Fibroblast of lung (primary cell): Measurements from ENCODE around the gene OBSL1. TPM values are rescaled to one million over a fixed set of nuclear protein-coding genes. Genes with fewer than 3 reads are reported as not detected.

Experiments used
- DNase-seq, 2 donors: peaks; one replicate each; pipeline versions ENCODE4 v3.0.0 to v3.0.0-alpha.2; 2010; ENCODE audit warnings: low read depth in 2 of 2
- H2AFZ ChIP-seq: 2 replicates; pipeline ENCODE4 v1.5.1; 2012; ENCODE audit warnings: low read length, control low read depth, inconsistent platforms
- H3K27ac ChIP-seq: 2 replicates; pipeline ENCODE4 v1.5.1; 2011; ENCODE audit warnings: low read length, control low read depth; ENCODE audit not compliant: insufficient read depth
- H3K27me3 ChIP-seq: 2 replicates; pipeline ENCODE4 v1.5.1; 2011; ENCODE audit warnings: mild to moderate bottlenecking, low read length; ENCODE audit not compliant: control insufficient read depth, insufficient read depth
- H3K36me3 ChIP-seq: 2 replicates; pipeline ENCODE4 v1.5.1; 2011; ENCODE audit warnings: low read length; ENCODE audit not compliant: control insufficient read depth, insufficient read depth
- H3K4me1 ChIP-seq: 2 replicates; pipeline ENCODE4 v1.5.1; 2011; ENCODE audit warnings: low read length; ENCODE audit not compliant: control insufficient read depth, insufficient read depth; ENCODE audit errors: extremely low read depth
- H3K4me2 ChIP-seq: 2 replicates; pipeline ENCODE4 v1.5.1; 2011; ENCODE audit warnings: low read length, control low read depth; ENCODE audit not compliant: insufficient read depth; ENCODE audit errors: extremely low read depth
- H3K4me3 ChIP-seq, 4 experiments: fragments of 200-600 bp in 1 of 4; sonication (generic) in 1 of 4; replicated peaks in 1 of 4; 2 replicates each; pipeline ENCODE4 v1.5.1; 2011 to 2016; ENCODE audit warnings: low read length in 4 of 4, low read depth in 3 of 4, mild to moderate bottlenecking in 3 of 4, control low read depth in 2 of 4, inconsistent platforms in 1 of 4, mixed read lengths in 1 of 4; ENCODE audit not compliant: insufficient read depth in 1 of 4; ENCODE audit errors: control extremely low read depth in 1 of 4
- H3K79me2 ChIP-seq: 2 replicates; pipeline ENCODE4 v1.5.1; 2012; ENCODE audit warnings: mild to moderate bottlenecking, low read length, inconsistent platforms; ENCODE audit not compliant: control insufficient read depth, insufficient read depth
- H3K9ac ChIP-seq: 2 replicates; pipeline ENCODE4 v1.5.1; 2011; ENCODE audit warnings: mild to moderate bottlenecking, low read length, control low read depth; ENCODE audit not compliant: insufficient read depth
- H3K9me3 ChIP-seq: 2 replicates; pipeline ENCODE4 v1.5.1; 2012; ENCODE audit warnings: low read depth, low read length; ENCODE audit not compliant: control insufficient read depth, insufficient read depth
- H4K20me1 ChIP-seq: 2 replicates; pipeline ENCODE4 v1.5.1; 2011; ENCODE audit warnings: low read length; ENCODE audit not compliant: control insufficient read depth, insufficient read depth; ENCODE audit errors: extremely low read depth
- CTCF ChIP-seq, 2 donors: IDR thresholded peaks in 1 of 2; conservative IDR thresholded peaks in 1 of 2; 1 replicate in 1 of 2; 2 replicates in 1 of 2; pipeline ENCODE4 v1.5.1; 2011 to 2012; ENCODE audit warnings: low read length in 2 of 2, control low read depth in 1 of 2, inconsistent platforms in 1 of 2, low read depth in 1 of 2, mild to moderate bottlenecking in 1 of 2
- EZH2 ChIP-seq: IDR thresholded peaks from 2 replicates; pipeline ENCODE4 v1.5.1; 2012; ENCODE audit warnings: low read length, control low read depth, mild to moderate bottlenecking; ENCODE audit errors: missing control alignments
- polyA plus RNA-seq, 2 donors: library from polyadenylated mRNA; depleted of rRNA in 1 of 2; stranded (reverse) in 1 of 2; unstranded in 1 of 2; fragments of >200 nt; gene quantifications; 2 replicates each; pipeline ENCODE4 v1.2.1, GENCODE V29; 2011 to 2012; ENCODE audit warnings: missing spikeins in 1 of 2
- total RNA-seq: library from RNA; depleted of rRNA; stranded (reverse); fragments of >200 nt; gene quantifications from 2 replicates; pipeline ENCODE4 v1.2.1, GENCODE V29; 2014

OBSL1 gene
- total and polyA plus RNA-seq, 2 donors (not counting 1 experiment from before 2014, with no cell fraction given): 24.7 to 28.7 TPM

GRCh38 chr2:219536967-219537366, 34.4 kb downstream of the OBSL1 start:
- peaks cover 9% of the 10 kb centered on the region for H3K27me3 ChIP-seq
- no peak overlapping the region for H2AFZ ChIP-seq
- peaks cover 1% of the 10 kb centered on the region for H3K4me1 ChIP-seq
- TF ChIP-seq EZH2 (no peak), CTCF (conservative IDR thresholded peaks at IDR 0.05 in 1 of 2, IDR thresholded peaks at IDR 0.05 in 1 of 2; ENCODE audit: low read depth in 1 of 2, low read length in 2 of 2) (no peak)
- peaks cover 17% of the 10 kb centered on the region for H3K36me3 ChIP-seq
- H4K20me1 ChIP-seq: no peaks in the 10 kb centered on the region
- H3K9me3 ChIP-seq: no peaks in the 10 kb centered on the region
- H3K27ac ChIP-seq: no peak overlapping the region
- H3K4me2 ChIP-seq: no peak overlapping the region
- no peaks in the 10 kb centered on the region for H3K79me2 ChIP-seq
- no peak overlapping the region for H3K4me3 ChIP-seq
- no peak for DNase-seq
- no peak overlapping the region for H3K9ac ChIP-seq

- Histone ChIP-seq H3K79me2 (no peaks in the 10 kb centered on the region), H3K36me3 (peaks cover 13% of the 10 kb centered on the region), H3K9me3 (no peaks in the 10 kb centered on the region), H2AFZ (no peak overlapping the region), H3K4me1 (no peaks in the 10 kb centered on the region), H4K20me1 (no peaks in the 10 kb centered on the region), H3K27ac (no peak overlapping the region), H3K27me3 (peaks cover 10% of the 10 kb centered on the region), H3K4me2 (no peak overlapping the region), H3K4me3 (no peak overlapping the region), H3K9ac (no peak overlapping the region)
- DNase-seq: no peak
- TF ChIP-seq CTCF (conservative IDR thresholded peaks at IDR 0.05 in 1 of 2, IDR thresholded peaks at IDR 0.05 in 1 of 2; ENCODE audit: low read depth in 1 of 2, low read length in 2 of 2): no peak
- no peak for TF ChIP-seq EZH2
Observed at GRCh38 chr2:219536425-219536824, 34.9 kb downstream of the OBSL1 start.

GRCh38 chr2:219533930-219534661, 37.2 kb downstream of the OBSL1 start:
- Histone ChIP-seq H3K4me2 (no peak overlapping the region), H3K36me3 (peaks cover 3% of the 10 kb centered on the region), H2AFZ (no peak overlapping the region), H3K27me3 (peaks cover 25% of the 10 kb centered on the region), H3K4me1 (no peaks in the 10 kb centered on the region), H4K20me1 (no peaks in the 10 kb centered on the region), H3K9ac (no peak overlapping the region), H3K4me3 (no peak overlapping the region), H3K79me2 (no peaks in the 10 kb centered on the region), H3K9me3 (no peaks in the 10 kb centered on the region), H3K27ac (no peak overlapping the region)
- no peak for DNase-seq
- no peak for TF ChIP-seq CTCF (conservative IDR thresholded peaks at IDR 0.05 in 1 of 2, IDR thresholded peaks at IDR 0.05 in 1 of 2; ENCODE audit: low read depth in 1 of 2, low read length in 2 of 2)
- TF ChIP-seq EZH2: no peak
